ENCODE data around the gene ERGIC1. TPM values are rescaled to one million over a fixed set of nuclear protein-coding genes. Genes with fewer than 3 reads are reported as not detected.

Gene ERGIC1
- total and polyA plus RNA-seq, 2 of the 13 experiments (the other 11 are each of a cell fraction or from before 2014, with no cell fraction given), result 78.5 to 184 TPM

- TF ChIP-seq BCLAF1 (IDR thresholded peaks at IDR 0.05) (no peak), ATF4 (CRISPR knock-in tag; IDR thresholded peaks at IDR 0.05) (no peak), MAFF (IDR thresholded peaks at IDR 0.05; ENCODE audit: low read depth, low read length) (no peak), MBNL3 (CRISPR knock-in tag; conservative IDR thresholded peaks at IDR 0.05) (no peak), ZNF614 (CRISPR knock-in tag; IDR thresholded peaks at IDR 0.05; ENCODE audit: borderline replicate concordance) (no peak), NFE2 (CRISPR knock-in tag; IDR thresholded peaks at IDR 0.05) (no peak), ZNF761 (CRISPR knock-in tag; conservative IDR thresholded peaks at IDR 0.05) (no peak), CEBPB (IDR thresholded peaks at IDR 0.05; ENCODE audit: borderline replicate concordance, low read depth, low read length) (no peak), FIP1L1 (IDR thresholded peaks at IDR 0.05; ENCODE audit: borderline replicate concordance, insufficient read depth, low read depth, low read length) (no peak), ZBTB14 (CRISPR knock-in tag; IDR thresholded peaks at IDR 0.05) (no peak), RFX3 (CRISPR knock-in tag; IDR thresholded peaks at IDR 0.05) (no peak), SALL1 (CRISPR knock-in tag; IDR thresholded peaks at IDR 0.05) (peak; percentile 37; the same call in 1 of the 2 replicates), PRDM15 (CRISPR knock-in tag; IDR thresholded peaks at IDR 0.05) (no peak), ZNF549 (CRISPR knock-in tag; IDR thresholded peaks at IDR 0.05) (no peak)
- TF ChIP-seq, protein P1, sequence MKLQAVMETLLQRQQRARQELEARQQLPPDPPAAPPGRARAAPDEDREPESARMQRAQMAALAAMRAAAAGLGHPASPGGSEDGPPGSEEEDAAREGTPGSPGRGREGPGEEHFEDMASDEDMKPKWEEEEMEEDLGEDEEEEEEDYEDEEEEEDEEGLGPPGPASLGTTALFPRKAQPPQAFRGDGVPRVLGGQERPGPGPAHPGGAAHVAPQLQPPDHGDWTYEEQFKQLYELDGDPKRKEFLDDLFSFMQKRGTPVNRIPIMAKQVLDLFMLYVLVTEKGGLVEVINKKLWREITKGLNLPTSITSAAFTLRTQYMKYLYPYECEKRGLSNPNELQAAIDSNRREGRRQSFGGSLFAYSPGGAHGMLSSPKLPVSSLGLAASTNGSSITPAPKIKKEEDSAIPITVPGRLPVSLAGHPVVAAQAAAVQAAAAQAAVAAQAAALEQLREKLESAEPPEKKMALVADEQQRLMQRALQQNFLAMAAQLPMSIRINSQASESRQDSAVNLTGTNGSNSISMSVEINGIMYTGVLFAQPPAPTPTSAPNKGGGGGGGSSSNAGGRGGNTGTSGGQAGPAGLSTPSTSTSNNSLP (IDR thresholded peaks at IDR 0.05; ENCODE audit: low read depth, low read length), result no peak
- TF ChIP-seq, protein P2, sequence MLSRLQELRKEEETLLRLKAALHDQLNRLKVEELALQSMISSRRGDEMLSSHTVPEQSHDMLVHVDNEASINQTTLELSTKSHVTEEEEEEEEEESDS (CRISPR knock-in tag; IDR thresholded peaks at IDR 0.05; ENCODE audit: borderline replicate concordance), result no peak
These were observed 44.2 kb upstream of the ERGIC1 start (continued) for GRCh38 chr5:172789687-172790495.
